Endothelial cell of umbilical vein (primary cell): ENCODE data around the gene ADRM1. TPM values are rescaled to one million over a fixed set of nuclear protein-coding genes. Genes with fewer than 3 reads are reported as not detected.

ENCODE experiments used
- BruUV-seq: library from RNA; stranded (reverse); fragments of 400-500 nt; replicated peaks from 2 replicates; lab custom pipeline; 2021; lab: Mats Ljungman, UMichigan
- CTCF ChIA-PET: fragments of 300-600, 350-600 bp; sonication (Branson Sonifier 250); formaldehyde crosslinking; loops from one replicate; lab custom pipeline; 2021; ENCODE audit warnings: antibody characterized with exemption, inconsistent platforms; lab: Charles Lee
- POLR2A ChIA-PET: fragments of 300-600, 350-600 bp; sonication (Branson Sonifier 250); formaldehyde crosslinking; loops from one replicate; lab custom pipeline; 2021; ENCODE audit warnings: antibody characterized with exemption, inconsistent platforms; lab: Charles Lee
- DNase-seq: peaks from one replicate; pipeline ENCODE4 v3.0.0-alpha.2; 2011; ENCODE audit warnings: low read depth, low spot score
- FAIRE-seq: peaks from 2 replicates; lab custom pipeline; 2011; peaks lifted over from hg19 to GRCh38; lab: Jason Lieb, UNC
- H2AFZ ChIP-seq: 2 replicates; pipeline ENCODE4 v1.6.0; 2012; ENCODE audit warnings: low read depth, low read length, control low read depth, inconsistent platforms
- H3K27ac ChIP-seq: 2 replicates; pipeline ENCODE4 v1.5.1; 2011; ENCODE audit warnings: low read depth, mild to moderate bottlenecking, control low read depth, low read length, moderate library complexity; ENCODE audit not compliant: insufficient read depth
- H3K27me3 ChIP-seq, 2 experiments: 2 replicates each; pipeline versions ENCODE4 v1.6.0 to v1.6.1; 2011; ENCODE audit warnings: low read length in 2 of 2, mixed read lengths in 1 of 2; ENCODE audit not compliant: control insufficient read depth in 2 of 2, insufficient read depth in 2 of 2
- H3K36me3 ChIP-seq, 2 experiments: 2 replicates in 1 of 2; 3 replicates in 1 of 2; pipeline ENCODE4 v1.5.1; 2011; ENCODE audit warnings: low read length in 2 of 2, mild to moderate bottlenecking in 1 of 2, moderate library complexity in 1 of 2; ENCODE audit not compliant: control insufficient read depth in 2 of 2, insufficient read depth in 2 of 2; ENCODE audit errors: extremely low read depth in 1 of 2
- H3K4me1 ChIP-seq: 3 replicates; pipeline ENCODE4 v1.5.1; 2011; ENCODE audit warnings: mild to moderate bottlenecking, low read length; ENCODE audit not compliant: control insufficient read depth, insufficient read depth; ENCODE audit errors: extremely low read depth
- H3K4me2 ChIP-seq: 2 replicates; pipeline ENCODE4 v1.6.1; 2011; ENCODE audit warnings: low read length, control low read depth, mixed read lengths; ENCODE audit not compliant: insufficient read depth
- H3K4me3 ChIP-seq, 3 experiments: fragments of 200-600 bp in 1 of 3; sonication (generic), shearing (Covaris generic) in 1 of 3; replicated peaks in 1 of 3; 2 replicates each; pipeline ENCODE4 v1.5.1; 2011 to 2016; ENCODE audit warnings: control low read depth in 3 of 3, low read length in 3 of 3, mild to moderate bottlenecking in 2 of 3, inconsistent platforms in 1 of 3, low read depth in 1 of 3, moderate library complexity in 1 of 3; ENCODE audit not compliant: insufficient read depth in 1 of 3
- H3K79me2 ChIP-seq: 2 replicates; pipeline ENCODE4 v1.6.0; 2012; ENCODE audit warnings: low read length, inconsistent platforms; ENCODE audit not compliant: control insufficient read depth, insufficient read depth
- H3K9ac ChIP-seq: replicated peaks from 2 replicates; pipeline ENCODE3; 2011; ENCODE audit warnings: low read length, control low read depth; ENCODE audit not compliant: insufficient read depth; ENCODE audit errors: extremely low read depth
- H3K9me1 ChIP-seq: replicated peaks from 3 replicates; pipeline ENCODE4 v1.6.0; 2011; ENCODE audit warnings: mild to moderate bottlenecking, low read length; ENCODE audit not compliant: control insufficient read depth, insufficient read depth; ENCODE audit errors: extremely low read depth
- H3K9me3 ChIP-seq: replicated peaks from 2 replicates; pipeline ENCODE4 v1.5.1; 2012; ENCODE audit warnings: low read length, inconsistent platforms; ENCODE audit not compliant: control insufficient read depth, insufficient read depth
- H4K20me1 ChIP-seq: replicated peaks from 2 replicates; pipeline ENCODE3; 2011; ENCODE audit warnings: mild to moderate bottlenecking, low read length; ENCODE audit not compliant: control insufficient read depth, insufficient read depth; ENCODE audit errors: extremely low read depth
- EZH2 ChIP-seq: IDR thresholded peaks from 2 replicates; pipeline ENCODE4 v1.6.1; 2012; ENCODE audit warnings: borderline replicate concordance, low read depth, mild to moderate bottlenecking, moderate library complexity, low read length, inconsistent platforms; ENCODE audit not compliant: severe bottlenecking
- FOS ChIP-seq: IDR thresholded peaks from 2 replicates; pipeline ENCODE4 v1.6.1; 2011; ENCODE audit warnings: mild to moderate bottlenecking, low read length, moderate library complexity, borderline replicate concordance; ENCODE audit not compliant: insufficient read depth
- GATA2 ChIP-seq: IDR thresholded peaks from 2 replicates; pipeline ENCODE4 v1.7.0; 2011; ENCODE audit warnings: low read depth, mild to moderate bottlenecking, moderate library complexity, mixed read lengths, low read length; ENCODE audit not compliant: insufficient read length, insufficient read depth
- MYC ChIP-seq: IDR thresholded peaks from one replicate; pipeline ENCODE4 v1.6.1; 2011; ENCODE audit warnings: mild to moderate bottlenecking, low read depth, low read length
- POLR2A ChIP-seq: IDR thresholded peaks from 2 replicates; pipeline ENCODE4 v1.6.1; 2012; ENCODE audit warnings: low read depth, mild to moderate bottlenecking, control low read depth, low read length
- POLR2AphosphoS5 ChIP-seq: IDR thresholded peaks from 2 replicates; pipeline ENCODE4 v1.6.1; 2012; ENCODE audit warnings: low read depth, mild to moderate bottlenecking, control low read depth, low read length, moderate library complexity; ENCODE audit not compliant: insufficient read depth
- dilution Hi-C: fragments of 300-500 bp; cut with MboI; formaldehyde crosslinking; loops from one replicate; pipeline ENCODE4 v1.15.0; 2019; ENCODE audit warnings: low sequenced_read_pairs; ENCODE audit not compliant: extremely low pct_ligation_motif_present
- intact Hi-C: fragments of 100-400 bp; cut with micrococcal nuclease; formaldehyde crosslinking; loops from one replicate; pipeline ENCODE4 v1.10.0; 2022
- polyA plus RNA-seq, 4 experiments: library from polyadenylated mRNA; depleted of rRNA in 3 of 4; stranded (reverse) in 3 of 4; unstranded in 1 of 4; fragments of >200 nt; gene quantifications; 2 replicates each; pipeline versions ENCODE4 v1.2.1 to v1.2.3, GENCODE V29; 2011 to 2012; ENCODE audit warnings: missing spikeins in 1 of 4
- total RNA-seq: library from RNA; stranded (reverse); gene quantifications from 2 replicates; pipeline ENCODE4 v1.2.3, GENCODE V29; 2021
- TF ChIP-seq, protein P1 (sequence below), 2 donors: IDR thresholded peaks; 1 replicate in 1 of 2; 2 replicates in 1 of 2; pipeline ENCODE4 v1.5.1; 2011; ENCODE audit warnings: low read length in 2 of 2, mild to moderate bottlenecking in 2 of 2, moderate library complexity in 2 of 2, control low read depth in 1 of 2, inconsistent platforms in 1 of 2, low read depth in 1 of 2; ENCODE audit not compliant: insufficient read depth in 1 of 2; ENCODE audit errors: extremely low read depth in 1 of 2
- TF ChIP-seq, protein P2 (sequence below): IDR thresholded peaks from 2 replicates; pipeline ENCODE4 v1.6.1; 2011; ENCODE audit not compliant: insufficient read depth, insufficient read length

Gene ADRM1
- total and polyA plus RNA-seq, 2 donors (not counting 3 experiments of a cell fraction or from before 2014, with no cell fraction given) = 154 to 179 TPM

DNA sequence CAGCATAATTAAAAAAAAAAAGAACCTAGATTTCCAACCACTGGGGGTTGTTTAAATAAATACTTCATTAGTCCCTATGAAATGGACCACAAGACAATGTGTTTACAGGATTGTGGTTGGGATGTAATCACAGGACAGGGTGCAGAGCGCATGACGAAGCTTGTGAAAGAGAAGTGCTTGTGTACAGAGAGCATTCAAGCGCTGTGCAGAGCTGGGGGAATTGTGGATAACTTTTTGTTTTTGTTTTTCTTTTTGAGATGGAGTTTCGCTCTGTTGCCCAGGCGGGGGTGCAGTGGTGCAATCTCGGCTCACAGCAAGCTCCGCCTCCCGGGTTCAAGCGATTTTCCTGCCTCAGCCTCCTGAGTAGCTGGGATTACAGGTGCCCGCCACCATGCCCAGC, 42.0 kb downstream of the ADRM1 start:
- no TSS peak for BruUV-seq

More for the DNA sequence above, 42.0 kb downstream of the ADRM1 start:
- FAIRE-seq (no peak), DNase-seq (no peak)
- no peak for TF ChIP-seq POLR2AphosphoS5
- TF ChIP-seq EZH2 = no peak
- no peak for TF ChIP-seq MYC
- TF ChIP-seq POLR2A = no peak
- TF ChIP-seq, protein P1, sequence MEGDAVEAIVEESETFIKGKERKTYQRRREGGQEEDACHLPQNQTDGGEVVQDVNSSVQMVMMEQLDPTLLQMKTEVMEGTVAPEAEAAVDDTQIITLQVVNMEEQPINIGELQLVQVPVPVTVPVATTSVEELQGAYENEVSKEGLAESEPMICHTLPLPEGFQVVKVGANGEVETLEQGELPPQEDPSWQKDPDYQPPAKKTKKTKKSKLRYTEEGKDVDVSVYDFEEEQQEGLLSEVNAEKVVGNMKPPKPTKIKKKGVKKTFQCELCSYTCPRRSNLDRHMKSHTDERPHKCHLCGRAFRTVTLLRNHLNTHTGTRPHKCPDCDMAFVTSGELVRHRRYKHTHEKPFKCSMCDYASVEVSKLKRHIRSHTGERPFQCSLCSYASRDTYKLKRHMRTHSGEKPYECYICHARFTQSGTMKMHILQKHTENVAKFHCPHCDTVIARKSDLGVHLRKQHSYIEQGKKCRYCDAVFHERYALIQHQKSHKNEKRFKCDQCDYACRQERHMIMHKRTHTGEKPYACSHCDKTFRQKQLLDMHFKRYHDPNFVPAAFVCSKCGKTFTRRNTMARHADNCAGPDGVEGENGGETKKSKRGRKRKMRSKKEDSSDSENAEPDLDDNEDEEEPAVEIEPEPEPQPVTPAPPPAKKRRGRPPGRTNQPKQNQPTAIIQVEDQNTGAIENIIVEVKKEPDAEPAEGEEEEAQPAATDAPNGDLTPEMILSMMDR (IDR thresholded peaks at IDR 0.05; ENCODE audit: extremely low read depth in 1 of 2, insufficient read depth in 1 of 2, low read depth in 1 of 2, low read length in 2 of 2) = no peak
- TF ChIP-seq FOS = no peak
- TF ChIP-seq GATA2 = no peak
- TF ChIP-seq, protein P2, sequence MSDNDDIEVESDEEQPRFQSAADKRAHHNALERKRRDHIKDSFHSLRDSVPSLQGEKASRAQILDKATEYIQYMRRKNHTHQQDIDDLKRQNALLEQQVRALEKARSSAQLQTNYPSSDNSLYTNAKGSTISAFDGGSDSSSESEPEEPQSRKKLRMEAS = no peak
- Histone ChIP-seq H3K4me3 (no peak overlapping the region), H2AFZ (no peak overlapping the region), H3K27me3 (no peaks in the 10 kb centered on the region), H4K20me1 (no peaks in the 10 kb centered on the region), H3K36me3 (peaks cover 4 to 20% of the 10 kb centered on the region in 2 experiments), H3K9me1 (no peaks in the 10 kb centered on the region), H3K4me2 (no peak overlapping the region), H3K27ac (no peak overlapping the region), H3K9me3 (no peaks in the 10 kb centered on the region), H3K4me1 (no peaks in the 10 kb centered on the region), H3K9ac (no peak overlapping the region), H3K79me2 (peaks cover 5% of the 10 kb centered on the region)
- ChIA-PET CTCF (interaction anchor here (0.6 to 1.7 kb wide), 2 partner anchors 31 to 35 kb away, joined by 3 to 5 read pairs; no protein-coding TSS in a partner anchor), POLR2A (no interaction called here)
- intact Hi-C loops (loop anchor here (5.0 kb wide), 1 partner anchor 38 kb away; no protein-coding TSS in a partner anchor), dilution Hi-C loops (no loop called here)
